Endothelial cell of umbilical vein (primary cell): ENCODE results near the gene KLRF2. TPM values are rescaled to one million over a fixed set of nuclear protein-coding genes. Genes with fewer than 3 reads are reported as not detected.

ENCODE experiments used
- BruUV-seq: library from RNA; stranded (reverse); fragments of 400-500 nt; replicated peaks from 2 replicates; lab custom pipeline; 2021; lab: Mats Ljungman, UMichigan
- CTCF ChIA-PET: fragments of 300-600, 350-600 bp; sonication (Branson Sonifier 250); formaldehyde crosslinking; loops from one replicate; lab custom pipeline; 2021; ENCODE audit warnings: antibody characterized with exemption, inconsistent platforms; lab: Charles Lee
- POLR2A ChIA-PET: fragments of 300-600, 350-600 bp; sonication (Branson Sonifier 250); formaldehyde crosslinking; loops from one replicate; lab custom pipeline; 2021; ENCODE audit warnings: antibody characterized with exemption, inconsistent platforms; lab: Charles Lee
- DNase-seq: peaks from one replicate; pipeline ENCODE4 v3.0.0-alpha.2; 2011; ENCODE audit warnings: low read depth, low spot score
- FAIRE-seq: peaks from 2 replicates; lab custom pipeline; 2011; peaks lifted over from hg19 to GRCh38; lab: Jason Lieb, UNC
- H2AFZ ChIP-seq: 2 replicates; pipeline ENCODE4 v1.6.0; 2012; ENCODE audit warnings: low read depth, low read length, control low read depth, inconsistent platforms
- H3K27ac ChIP-seq: 2 replicates; pipeline ENCODE4 v1.5.1; 2011; ENCODE audit warnings: low read depth, mild to moderate bottlenecking, control low read depth, low read length, moderate library complexity; ENCODE audit not compliant: insufficient read depth
- H3K27me3 ChIP-seq, 2 experiments: 2 replicates each; pipeline versions ENCODE4 v1.6.0 to v1.6.1; 2011; ENCODE audit warnings: low read length in 2 of 2, mixed read lengths in 1 of 2; ENCODE audit not compliant: control insufficient read depth in 2 of 2, insufficient read depth in 2 of 2
- H3K36me3 ChIP-seq, 2 experiments: 2 replicates in 1 of 2; 3 replicates in 1 of 2; pipeline ENCODE4 v1.5.1; 2011; ENCODE audit warnings: low read length in 2 of 2, mild to moderate bottlenecking in 1 of 2, moderate library complexity in 1 of 2; ENCODE audit not compliant: control insufficient read depth in 2 of 2, insufficient read depth in 2 of 2; ENCODE audit errors: extremely low read depth in 1 of 2
- H3K4me1 ChIP-seq: 3 replicates; pipeline ENCODE4 v1.5.1; 2011; ENCODE audit warnings: mild to moderate bottlenecking, low read length; ENCODE audit not compliant: control insufficient read depth, insufficient read depth; ENCODE audit errors: extremely low read depth
- H3K4me2 ChIP-seq: 2 replicates; pipeline ENCODE4 v1.6.1; 2011; ENCODE audit warnings: low read length, control low read depth, mixed read lengths; ENCODE audit not compliant: insufficient read depth
- H3K4me3 ChIP-seq, 3 experiments: fragments of 200-600 bp in 1 of 3; sonication (generic), shearing (Covaris generic) in 1 of 3; replicated peaks in 1 of 3; 2 replicates each; pipeline ENCODE4 v1.5.1; 2011 to 2016; ENCODE audit warnings: control low read depth in 3 of 3, low read length in 3 of 3, mild to moderate bottlenecking in 2 of 3, inconsistent platforms in 1 of 3, low read depth in 1 of 3, moderate library complexity in 1 of 3; ENCODE audit not compliant: insufficient read depth in 1 of 3
- H3K79me2 ChIP-seq: 2 replicates; pipeline ENCODE4 v1.6.0; 2012; ENCODE audit warnings: low read length, inconsistent platforms; ENCODE audit not compliant: control insufficient read depth, insufficient read depth
- H3K9ac ChIP-seq: replicated peaks from 2 replicates; pipeline ENCODE3; 2011; ENCODE audit warnings: low read length, control low read depth; ENCODE audit not compliant: insufficient read depth; ENCODE audit errors: extremely low read depth
- H3K9me1 ChIP-seq: replicated peaks from 3 replicates; pipeline ENCODE4 v1.6.0; 2011; ENCODE audit warnings: mild to moderate bottlenecking, low read length; ENCODE audit not compliant: control insufficient read depth, insufficient read depth; ENCODE audit errors: extremely low read depth
- H3K9me3 ChIP-seq: replicated peaks from 2 replicates; pipeline ENCODE4 v1.5.1; 2012; ENCODE audit warnings: low read length, inconsistent platforms; ENCODE audit not compliant: control insufficient read depth, insufficient read depth
- H4K20me1 ChIP-seq: replicated peaks from 2 replicates; pipeline ENCODE3; 2011; ENCODE audit warnings: mild to moderate bottlenecking, low read length; ENCODE audit not compliant: control insufficient read depth, insufficient read depth; ENCODE audit errors: extremely low read depth
- CTCF ChIP-seq, 2 donors: IDR thresholded peaks; 1 replicate in 1 of 2; 2 replicates in 1 of 2; pipeline ENCODE4 v1.5.1; 2011; ENCODE audit warnings: low read length in 2 of 2, mild to moderate bottlenecking in 2 of 2, moderate library complexity in 2 of 2, control low read depth in 1 of 2, inconsistent platforms in 1 of 2, low read depth in 1 of 2; ENCODE audit not compliant: insufficient read depth in 1 of 2; ENCODE audit errors: extremely low read depth in 1 of 2
- EZH2 ChIP-seq: IDR thresholded peaks from 2 replicates; pipeline ENCODE4 v1.6.1; 2012; ENCODE audit warnings: borderline replicate concordance, low read depth, mild to moderate bottlenecking, moderate library complexity, low read length, inconsistent platforms; ENCODE audit not compliant: severe bottlenecking
- FOS ChIP-seq: IDR thresholded peaks from 2 replicates; pipeline ENCODE4 v1.6.1; 2011; ENCODE audit warnings: mild to moderate bottlenecking, low read length, moderate library complexity, borderline replicate concordance; ENCODE audit not compliant: insufficient read depth
- GATA2 ChIP-seq: IDR thresholded peaks from 2 replicates; pipeline ENCODE4 v1.7.0; 2011; ENCODE audit warnings: low read depth, mild to moderate bottlenecking, moderate library complexity, mixed read lengths, low read length; ENCODE audit not compliant: insufficient read length, insufficient read depth
- JUN ChIP-seq: IDR thresholded peaks from 2 replicates; pipeline ENCODE4 v1.6.1; 2011; ENCODE audit warnings: borderline replicate concordance, low read depth; ENCODE audit not compliant: insufficient read length, insufficient read depth
- MAX ChIP-seq: IDR thresholded peaks from 2 replicates; pipeline ENCODE4 v1.6.1; 2011; ENCODE audit not compliant: insufficient read depth, insufficient read length
- MYC ChIP-seq: IDR thresholded peaks from one replicate; pipeline ENCODE4 v1.6.1; 2011; ENCODE audit warnings: mild to moderate bottlenecking, low read depth, low read length
- POLR2A ChIP-seq: IDR thresholded peaks from 2 replicates; pipeline ENCODE4 v1.6.1; 2012; ENCODE audit warnings: low read depth, mild to moderate bottlenecking, control low read depth, low read length
- POLR2AphosphoS5 ChIP-seq: IDR thresholded peaks from 2 replicates; pipeline ENCODE4 v1.6.1; 2012; ENCODE audit warnings: low read depth, mild to moderate bottlenecking, control low read depth, low read length, moderate library complexity; ENCODE audit not compliant: insufficient read depth
- dilution Hi-C: fragments of 300-500 bp; cut with MboI; formaldehyde crosslinking; loops from one replicate; pipeline ENCODE4 v1.15.0; 2019; ENCODE audit warnings: low sequenced_read_pairs; ENCODE audit not compliant: extremely low pct_ligation_motif_present
- intact Hi-C: fragments of 100-400 bp; cut with micrococcal nuclease; formaldehyde crosslinking; loops from one replicate; pipeline ENCODE4 v1.10.0; 2022
- polyA plus RNA-seq, 4 experiments: library from polyadenylated mRNA; depleted of rRNA in 3 of 4; stranded (reverse) in 3 of 4; unstranded in 1 of 4; fragments of >200 nt; gene quantifications; 2 replicates each; pipeline versions ENCODE4 v1.2.1 to v1.2.3, GENCODE V29; 2011 to 2012; ENCODE audit warnings: missing spikeins in 1 of 4
- total RNA-seq: library from RNA; stranded (reverse); gene quantifications from 2 replicates; pipeline ENCODE4 v1.2.3, GENCODE V29; 2021

Gene KLRF2
- total and polyA plus RNA-seq, 2 donors (not counting 3 experiments of a cell fraction or from before 2014, with no cell fraction given): not detected

- Histone ChIP-seq H2AFZ (peak overlapping the region; percentile 24), H3K79me2 (peaks cover 45% of the 10 kb centered on the region), H3K36me3 (no peaks in the 10 kb centered on the region), H3K4me1 (peaks cover 31% of the 10 kb centered on the region), H3K9me3 (no peaks in the 10 kb centered on the region), H3K4me2 (peak overlapping the region; percentile 90), H3K4me3 (peak overlapping the region in 2 of 3 experiments; percentile 16 to 53), H3K9me1 (no peaks in the 10 kb centered on the region), H3K27ac (peak overlapping the region; percentile 46), H3K9ac (peak overlapping the region; percentile 46), H4K20me1 (no peaks in the 10 kb centered on the region), H3K27me3 (no peaks in the 10 kb centered on the region)
- CTCF ChIA-PET: interaction anchor here (0.9 to 4.4 kb wide), 5 partner anchors 15 to 286 kb away, joined by 3 to 21 read pairs (median 3); no protein-coding TSS in a partner anchor
- FAIRE-seq (no peak), DNase-seq (peak; percentile 66)
- BruUV-seq: no TSS peak
- no peak for TF ChIP-seq MAX
- POLR2A ChIA-PET: no interaction called here
- dilution Hi-C loops: no loop called here
- intact Hi-C loops: loop anchor here (5.0 kb wide), 2 partner anchors 60 to 150 kb away; no protein-coding TSS in a partner anchor
Observed at GRCh38 chr12:9867531-9867930, 13.8 kb upstream of the KLRF2 start.

GRCh38 chr12:9868311-9868801, 12.9 kb upstream of the KLRF2 start:
- H3K4me1 ChIP-seq: peaks cover 31% of the 10 kb centered on the region
- no peaks in the 10 kb centered on the region for H3K36me3 ChIP-seq
- H3K27me3 ChIP-seq: no peaks in the 10 kb centered on the region
- intact Hi-C loops (loop anchor here (2.0 to 5.0 kb wide), 3 partner anchors 59 to 149 kb away; no protein-coding TSS in a partner anchor), dilution Hi-C loops (no loop called here)
- H3K9me1 ChIP-seq: no peaks in the 10 kb centered on the region
- TF ChIP-seq JUN (no peak), POLR2AphosphoS5 (no peak), FOS (no peak), POLR2A (no peak), GATA2 (no peak), MAX (no peak), CTCF (IDR thresholded peaks at IDR 0.05; ENCODE audit: extremely low read depth in 1 of 2, insufficient read depth in 1 of 2, low read depth in 1 of 2, low read length in 2 of 2) (no peak), MYC (no peak), EZH2 (no peak)
- H3K27ac ChIP-seq: peak overlapping the region; percentile 96
- ChIA-PET CTCF (interaction anchor here (0.7 to 4.4 kb wide), 4 partner anchors 54 to 125 kb away, joined by 3 to 21 read pairs (median 5); no protein-coding TSS in a partner anchor), POLR2A (no interaction called here)
- H3K9me3 ChIP-seq: no peaks in the 10 kb centered on the region
- H2AFZ ChIP-seq: no peak overlapping the region
- peaks cover 37% of the 10 kb centered on the region for H3K79me2 ChIP-seq
- DNase-seq (peak; percentile 21), FAIRE-seq (no peak)
- H4K20me1 ChIP-seq: no peaks in the 10 kb centered on the region
- H3K4me3 ChIP-seq: peak overlapping the region; percentile 28 to 93 (median 73)
- peak overlapping the region; percentile 99 for H3K4me2 ChIP-seq
- peak overlapping the region; percentile 94 for H3K9ac ChIP-seq
- BruUV-seq: no TSS peak
